H9 (cell line): ENCODE data around the gene GATA2. TPM values are rescaled to one million over a fixed set of nuclear protein-coding genes. Genes with fewer than 3 reads are reported as not detected.

Experiments
- DNase-seq: peaks from one replicate; pipeline ENCODE4 v3.0.0-alpha.2; 2017
- H2AFZ ChIP-seq: one replicate; pipeline ENCODE4 v1.6.1; 2013; ENCODE audit warnings: mild to moderate bottlenecking, low read length, control low read depth, moderate library complexity
- H2AK5ac ChIP-seq: 2 replicates; pipeline ENCODE4 v1.6.1; 2013; ENCODE audit warnings: low read length, control low read depth, mixed read lengths; ENCODE audit not compliant: insufficient read length
- H2BK120ac ChIP-seq: one replicate; pipeline ENCODE4 v1.6.1; 2013; ENCODE audit warnings: low read depth, mild to moderate bottlenecking, low read length, control low read depth, inconsistent platforms; ENCODE audit not compliant: poor library complexity, severe bottlenecking
- H2BK12ac ChIP-seq: 2 replicates; pipeline ENCODE4 v1.6.1; 2013; ENCODE audit warnings: low read length, control low read depth, mixed read lengths, low read depth; ENCODE audit not compliant: insufficient read length
- H2BK15ac ChIP-seq: 2 replicates; pipeline ENCODE4 v1.6.1; 2013; ENCODE audit warnings: low read depth, low read length, control low read depth
- H2BK20ac ChIP-seq: one replicate; pipeline ENCODE4 v1.6.1; 2013; ENCODE audit warnings: low read depth, mild to moderate bottlenecking, low read length, control low read depth, inconsistent platforms; ENCODE audit not compliant: poor library complexity, severe bottlenecking
- H2BK5ac ChIP-seq: 2 replicates; pipeline ENCODE4 v1.6.1; 2013; ENCODE audit warnings: low read length, control low read depth, mixed read lengths; ENCODE audit not compliant: insufficient read length
- H3K14ac ChIP-seq: 2 replicates; pipeline ENCODE4 v1.6.1; 2013; ENCODE audit warnings: low read length, control low read depth; ENCODE audit not compliant: insufficient read depth
- H3K18ac ChIP-seq: 2 replicates; pipeline ENCODE4 v1.6.1; 2013; ENCODE audit warnings: low read depth, mild to moderate bottlenecking, mixed read lengths, low read length, control low read depth; ENCODE audit not compliant: insufficient read length
- H3K23ac ChIP-seq: 2 replicates; pipeline ENCODE4 v1.6.1; 2013; ENCODE audit warnings: low read length, control low read depth, mixed read lengths, low read depth; ENCODE audit not compliant: insufficient read length
- H3K23me2 ChIP-seq: 2 replicates; pipeline ENCODE4 v1.6.1; 2013; ENCODE audit warnings: low read depth, mild to moderate bottlenecking, mixed read lengths, low read length, control low read depth; ENCODE audit not compliant: insufficient read length, poor library complexity, severe bottlenecking
- H3K27ac ChIP-seq: 2 replicates; pipeline ENCODE4 v1.5.1; 2013; ENCODE audit warnings: low read length, control low read depth, mixed read lengths, low read depth; ENCODE audit not compliant: insufficient read length
- H3K27me3 ChIP-seq: 2 replicates; pipeline ENCODE4 v1.6.1; 2013; ENCODE audit warnings: low read length, control low read depth, inconsistent platforms; ENCODE audit not compliant: insufficient read depth
- H3K4ac ChIP-seq: 2 replicates; pipeline ENCODE4 v1.6.1; 2013; ENCODE audit warnings: low read depth, mild to moderate bottlenecking, control low read depth, inconsistent platforms, low read length, moderate library complexity
- H3K4me1 ChIP-seq: 2 replicates; pipeline ENCODE4 v1.6.1; 2013; ENCODE audit warnings: low read length, control low read depth, inconsistent platforms; ENCODE audit not compliant: insufficient read depth
- H3K4me2 ChIP-seq: 2 replicates; pipeline ENCODE4 v1.6.1; 2013; ENCODE audit warnings: low read length, control low read depth, mixed read lengths; ENCODE audit not compliant: insufficient read length, insufficient read depth
- H3K56ac ChIP-seq: 2 replicates; pipeline ENCODE4 v1.6.1; 2013; ENCODE audit warnings: low read depth, mild to moderate bottlenecking, mixed read lengths, low read length, control low read depth; ENCODE audit not compliant: insufficient read length
- H3K79me1 ChIP-seq: 2 replicates; pipeline ENCODE4 v1.6.1; 2013; ENCODE audit warnings: low read depth, mild to moderate bottlenecking, moderate library complexity, low read length, control low read depth, inconsistent platforms; ENCODE audit not compliant: insufficient read depth, poor library complexity, severe bottlenecking
- H3K79me2 ChIP-seq: 2 replicates; pipeline ENCODE4 v1.6.1; 2013; ENCODE audit warnings: low read length, control low read depth, inconsistent platforms; ENCODE audit not compliant: insufficient read depth
- H3K9ac ChIP-seq: 2 replicates; pipeline ENCODE4 v1.6.1; 2013; ENCODE audit warnings: low read length, control low read depth, mixed read lengths; ENCODE audit not compliant: insufficient read length; ENCODE audit errors: extremely low read depth
- H3K9me3 ChIP-seq: one replicate; pipeline ENCODE4 v1.6.1; 2013; ENCODE audit warnings: low read depth, low read length, inconsistent platforms; ENCODE audit not compliant: control insufficient read depth
- H3T11ph ChIP-seq: one replicate; pipeline ENCODE4 v1.6.1; 2013; ENCODE audit warnings: mild to moderate bottlenecking, low read length, control low read depth, inconsistent platforms
- H4K20me1 ChIP-seq: one replicate; pipeline ENCODE4 v1.6.1; 2013; ENCODE audit not compliant: control insufficient read depth, insufficient read length, insufficient read depth
- H4K5ac ChIP-seq: 2 replicates; pipeline ENCODE4 v1.6.1; 2013; ENCODE audit warnings: low read depth, mild to moderate bottlenecking, mixed read lengths, low read length, control low read depth; ENCODE audit not compliant: insufficient read length
- H4K8ac ChIP-seq: replicated peaks from 2 replicates; pipeline ENCODE4 v1.6.1; 2013; ENCODE audit warnings: low read length, control low read depth, mixed read lengths, low read depth; ENCODE audit not compliant: insufficient read length
- H4K91ac ChIP-seq: 2 replicates; pipeline ENCODE4 v1.6.1; 2013; ENCODE audit warnings: low read depth, mild to moderate bottlenecking, moderate library complexity, mixed read lengths, low read length, control low read depth; ENCODE audit not compliant: insufficient read length
- H3K27ac Mint-ChIP-seq, 3 experiments: 2 replicates in 2 of 3; 3 replicates in 1 of 3; pipeline ENCODE4 v1.8.0; 2020 to 2021; ENCODE audit warnings: mixed read lengths in 3 of 3, mild to moderate bottlenecking in 1 of 3, moderate library complexity in 1 of 3
- H3K27me3 Mint-ChIP-seq: 2 replicates; pipeline ENCODE4 v1.8.0; 2021; ENCODE audit warnings: low read depth, mild to moderate bottlenecking, moderate library complexity, mixed read lengths
- H3K36me3 Mint-ChIP-seq, 3 experiments: 2 replicates in 2 of 3; 3 replicates in 1 of 3; pipeline ENCODE4 v1.8.0; 2020 to 2021; ENCODE audit warnings: low read depth in 3 of 3, mixed read lengths in 3 of 3; ENCODE audit not compliant: insufficient read depth in 1 of 3
- H3K4me1 Mint-ChIP-seq, 2 experiments: 2 replicates each; pipeline ENCODE4 v1.8.0; 2020; ENCODE audit warnings: mixed read lengths in 2 of 2
- H3K4me3 Mint-ChIP-seq, 2 experiments: 2 replicates in 1 of 2; 3 replicates in 1 of 2; pipeline ENCODE4 v1.8.0; 2020 to 2021; ENCODE audit warnings: mild to moderate bottlenecking in 2 of 2, mixed read lengths in 2 of 2, moderate library complexity in 1 of 2
- H3K9me3 Mint-ChIP-seq, 2 experiments: 2 replicates in 1 of 2; 3 replicates in 1 of 2; pipeline ENCODE4 v1.8.0; 2020; ENCODE audit warnings: mild to moderate bottlenecking in 2 of 2, mixed read lengths in 2 of 2, moderate library complexity in 1 of 2
- WGBS: extraction: QIAGEN DNeasy Blood & Tissue Kit; methylation state at CpG from one replicate; pipeline ENCODE4 v1.1.7; 2013; ENCODE audit warnings: missing lambda C conversion rate, low lambda C conversion rate, mixed read lengths; ENCODE audit not compliant: insufficient read length; ENCODE audit errors: extremely low coverage; 5-methylcytosine and 5-hydroxymethylcytosine counted together
- total RNA-seq: library from RNA; stranded (reverse); gene quantifications from 2 replicates; pipeline ENCODE4 v1.2.1, GENCODE V29; 2021
- TF ChIP-seq, protein P1 (sequence below): fragments of 200-600 bp; sonication (generic); conservative IDR thresholded peaks from 3 replicates; pipeline ENCODE4 v1.8.0; 2021; ENCODE audit warnings: antibody characterized with exemption, mild to moderate bottlenecking

The GATA2 gene
- total RNA-seq, 1 experiment from 2014 or later = 1.9 TPM

DNA sequence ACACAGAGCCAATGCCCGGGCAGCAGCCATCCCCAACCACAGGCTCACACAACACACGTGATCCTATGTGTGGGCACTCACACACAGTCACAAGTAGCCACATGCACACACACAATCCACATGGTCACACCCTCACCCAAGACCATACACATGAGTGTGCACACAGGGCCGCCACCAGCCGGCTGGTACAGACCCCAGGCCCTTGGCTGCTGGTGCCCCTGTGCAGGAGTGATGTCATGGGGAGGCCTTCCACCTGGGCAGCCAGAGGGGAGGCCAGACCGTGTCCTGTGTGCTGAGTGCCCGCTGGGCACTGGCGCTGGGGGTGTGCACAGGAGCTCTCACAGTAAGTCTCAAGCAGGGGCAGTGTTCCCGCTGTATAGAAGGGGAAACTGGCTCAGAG is 63.2 kb downstream of the GATA2 start:
- no peak overlapping the region for H3K23ac ChIP-seq
- no peaks in the 10 kb centered on the region; a peak in 1 of 5 replicates for H3K9me3 Mint-ChIP-seq
- H4K8ac ChIP-seq = no peak overlapping the region
- H2AFZ ChIP-seq = no peak overlapping the region
- no peak overlapping the region for H3K27ac Mint-ChIP-seq
- H3K27me3 Mint-ChIP-seq = peaks cover 85% of the 10 kb centered on the region
- no peaks in the 10 kb centered on the region for H4K20me1 ChIP-seq
- no peak overlapping the region for H3K4me2 ChIP-seq
- H3K36me3 Mint-ChIP-seq = no peaks in the 10 kb centered on the region; a peak in 2 of 7 replicates
- no peak overlapping the region for H2BK15ac ChIP-seq
- no peak overlapping the region for H3K27ac ChIP-seq
- H3K27me3 ChIP-seq = peaks cover 22% of the 10 kb centered on the region; the same call in 1 of the 2 replicates
- TF ChIP-seq, protein P1, sequence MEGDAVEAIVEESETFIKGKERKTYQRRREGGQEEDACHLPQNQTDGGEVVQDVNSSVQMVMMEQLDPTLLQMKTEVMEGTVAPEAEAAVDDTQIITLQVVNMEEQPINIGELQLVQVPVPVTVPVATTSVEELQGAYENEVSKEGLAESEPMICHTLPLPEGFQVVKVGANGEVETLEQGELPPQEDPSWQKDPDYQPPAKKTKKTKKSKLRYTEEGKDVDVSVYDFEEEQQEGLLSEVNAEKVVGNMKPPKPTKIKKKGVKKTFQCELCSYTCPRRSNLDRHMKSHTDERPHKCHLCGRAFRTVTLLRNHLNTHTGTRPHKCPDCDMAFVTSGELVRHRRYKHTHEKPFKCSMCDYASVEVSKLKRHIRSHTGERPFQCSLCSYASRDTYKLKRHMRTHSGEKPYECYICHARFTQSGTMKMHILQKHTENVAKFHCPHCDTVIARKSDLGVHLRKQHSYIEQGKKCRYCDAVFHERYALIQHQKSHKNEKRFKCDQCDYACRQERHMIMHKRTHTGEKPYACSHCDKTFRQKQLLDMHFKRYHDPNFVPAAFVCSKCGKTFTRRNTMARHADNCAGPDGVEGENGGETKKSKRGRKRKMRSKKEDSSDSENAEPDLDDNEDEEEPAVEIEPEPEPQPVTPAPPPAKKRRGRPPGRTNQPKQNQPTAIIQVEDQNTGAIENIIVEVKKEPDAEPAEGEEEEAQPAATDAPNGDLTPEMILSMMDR = no peak
- no peak overlapping the region for H2BK5ac ChIP-seq
- no peak overlapping the region for H3K4me3 Mint-ChIP-seq
- no peak overlapping the region for H3K4ac ChIP-seq
- H4K91ac ChIP-seq = no peak overlapping the region
- H2BK12ac ChIP-seq = no peak overlapping the region
- no peak overlapping the region for H4K5ac ChIP-seq
- no peaks in the 10 kb centered on the region for H3K9me3 ChIP-seq
- no peak overlapping the region for H3K9ac ChIP-seq
- no peak overlapping the region for H3K18ac ChIP-seq
- no peak overlapping the region for H3K56ac ChIP-seq
- no peaks in the 10 kb centered on the region for H3K79me2 ChIP-seq
- H3K79me1 ChIP-seq = no peaks in the 10 kb centered on the region
- DNase-seq = no peak
- H3K23me2 ChIP-seq = peaks cover 11% of the 10 kb centered on the region
- no peak overlapping the region for H2BK120ac ChIP-seq
- H3K14ac ChIP-seq = no peak overlapping the region
- H3K4me1 ChIP-seq = peaks cover 2% of the 10 kb centered on the region; the same call in 1 of the 2 replicates
- H3T11ph ChIP-seq = no peak overlapping the region
- no peak overlapping the region for H2BK20ac ChIP-seq
- no CpG with 5 or more reads among the region's 8 CpGs for WGBS
- H3K4me1 Mint-ChIP-seq = peaks cover 39 to 57% of the 10 kb centered on the region in 2 experiments
- H2AK5ac ChIP-seq = no peak overlapping the region

Other genes starting within 250 kb of the GATA2 start
- gene DNAJB8, start 26.3 kb downstream of the GATA2 start, total RNA-seq = not detected in 2 replicates
- 170 and 174 TPM in 2 replicates for gene RPN1, start 157.6 kb upstream of the GATA2 start, total RNA-seq
- gene RAB7A, start 233.0 kb upstream of the GATA2 start, total RNA-seq = 155 and 169 TPM in 2 replicates